ENCODE data around the gene KIAA0513. TPM values are rescaled to one million over a fixed set of nuclear protein-coding genes. Genes with fewer than 3 reads are reported as not detected.

The KIAA0513 gene
- total RNA-seq, 1 experiment from 2014 or later = 12.4 TPM

DNA sequence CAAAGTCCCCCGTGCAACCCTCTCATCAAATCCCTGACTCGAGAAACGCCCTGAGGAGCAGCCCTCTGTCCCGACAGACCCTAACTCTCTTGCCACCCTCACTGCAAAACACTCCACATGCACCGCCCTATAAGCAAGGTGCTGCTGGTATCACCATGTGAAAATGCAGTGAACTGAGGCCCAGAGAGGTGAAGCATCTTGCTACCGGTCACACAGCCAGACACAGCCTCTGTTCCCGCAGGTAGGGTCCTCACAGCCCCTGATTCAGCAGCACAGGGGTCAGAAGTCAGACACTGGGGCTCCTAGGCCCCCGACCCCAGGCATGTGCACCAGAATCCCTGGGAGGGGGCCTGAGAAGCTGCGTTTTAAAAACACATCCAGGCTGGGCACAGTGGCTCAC is 83.6 kb downstream of the KIAA0513 start:
- Mint-ChIP-seq H3K4me3 (ENCODE audit: low read depth, unreplicated experiment) (no peak overlapping the region), H3K36me3 (ENCODE audit: insufficient read depth, unreplicated experiment) (peaks cover 5% of the 10 kb centered on the region), H3K27me3 (ENCODE audit: unreplicated experiment) (peaks cover 74% of the 10 kb centered on the region), H3K27ac (ENCODE audit: unreplicated experiment) (no peak overlapping the region), H3K9me3 (ENCODE audit: low read depth, unreplicated experiment) (no peaks in the 10 kb centered on the region), H3K4me1 (ENCODE audit: low read depth, unreplicated experiment) (peaks cover 10% of the 10 kb centered on the region)
- CTCF ChIA-PET = no interaction called here
- BruUV-seq (replicated peaks) = no TSS peak
- TF ChIP-seq, protein P1, sequence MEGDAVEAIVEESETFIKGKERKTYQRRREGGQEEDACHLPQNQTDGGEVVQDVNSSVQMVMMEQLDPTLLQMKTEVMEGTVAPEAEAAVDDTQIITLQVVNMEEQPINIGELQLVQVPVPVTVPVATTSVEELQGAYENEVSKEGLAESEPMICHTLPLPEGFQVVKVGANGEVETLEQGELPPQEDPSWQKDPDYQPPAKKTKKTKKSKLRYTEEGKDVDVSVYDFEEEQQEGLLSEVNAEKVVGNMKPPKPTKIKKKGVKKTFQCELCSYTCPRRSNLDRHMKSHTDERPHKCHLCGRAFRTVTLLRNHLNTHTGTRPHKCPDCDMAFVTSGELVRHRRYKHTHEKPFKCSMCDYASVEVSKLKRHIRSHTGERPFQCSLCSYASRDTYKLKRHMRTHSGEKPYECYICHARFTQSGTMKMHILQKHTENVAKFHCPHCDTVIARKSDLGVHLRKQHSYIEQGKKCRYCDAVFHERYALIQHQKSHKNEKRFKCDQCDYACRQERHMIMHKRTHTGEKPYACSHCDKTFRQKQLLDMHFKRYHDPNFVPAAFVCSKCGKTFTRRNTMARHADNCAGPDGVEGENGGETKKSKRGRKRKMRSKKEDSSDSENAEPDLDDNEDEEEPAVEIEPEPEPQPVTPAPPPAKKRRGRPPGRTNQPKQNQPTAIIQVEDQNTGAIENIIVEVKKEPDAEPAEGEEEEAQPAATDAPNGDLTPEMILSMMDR (IDR thresholded peaks at IDR 0.05; ENCODE audit: unreplicated experiment) = no peak
- no peak for DNase-seq
- intact Hi-C loops (cut with micrococcal nuclease; ENCODE audit: unreplicated experiment) = loop anchor here (10.0 kb wide), 1 partner anchor 124 kb away; no protein-coding TSS in a partner anchor

DNA sequence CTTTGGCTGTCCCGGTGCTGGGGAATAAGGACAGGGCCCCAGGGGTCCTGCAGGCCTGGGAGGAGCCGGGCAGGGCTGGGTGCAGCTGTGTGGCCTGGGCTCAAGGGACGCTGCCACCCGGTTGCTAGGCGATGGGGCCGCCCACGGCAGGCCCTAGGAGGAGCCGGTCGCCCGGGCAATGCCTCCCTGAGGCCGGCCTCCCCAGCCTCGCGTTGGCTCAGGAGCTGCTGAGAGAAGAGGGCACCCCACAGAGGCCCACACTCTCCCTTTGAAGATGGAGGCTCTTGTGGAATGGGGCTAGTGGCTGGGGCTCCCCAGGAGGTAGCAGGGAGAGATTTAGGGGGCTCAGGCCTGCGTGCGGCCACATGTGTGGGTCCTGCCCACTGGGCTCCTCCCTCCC is 84.8 kb downstream of the KIAA0513 start, which contains the start of gene CIBAR2:
Gene CIBAR2 (minus strand): TSS at position 109 of the 400 bp plus-strand sequence. CDS start 120 bp downstream, outside the sequence.
- peaks cover 5% of the 10 kb centered on the region for H3K36me3 Mint-ChIP-seq (ENCODE audit: insufficient read depth, unreplicated experiment)
- BruUV-seq (replicated peaks) = no TSS peak
- peak; percentile 28 for DNase-seq
- peaks cover 62% of the 10 kb centered on the region for H3K27me3 Mint-ChIP-seq (ENCODE audit: unreplicated experiment)
- CTCF ChIA-PET = no interaction called here
- H3K9me3 Mint-ChIP-seq (ENCODE audit: low read depth, unreplicated experiment) = no peaks in the 10 kb centered on the region
- TF ChIP-seq, protein P1 (IDR thresholded peaks at IDR 0.05; ENCODE audit: unreplicated experiment) = no peak
- intact Hi-C loops (cut with micrococcal nuclease; ENCODE audit: unreplicated experiment) = loop anchor here (10.0 kb wide), 1 partner anchor 122 kb away; no protein-coding TSS in a partner anchor
- no peak within 1 kb of the TSS for H3K27ac Mint-ChIP-seq (ENCODE audit: unreplicated experiment)
- H3K4me3 Mint-ChIP-seq (ENCODE audit: low read depth, unreplicated experiment) = no peak within 1 kb of the TSS
- H3K4me1 Mint-ChIP-seq (ENCODE audit: low read depth, unreplicated experiment) = peaks cover 10% of the 10 kb centered on the region

DNA sequence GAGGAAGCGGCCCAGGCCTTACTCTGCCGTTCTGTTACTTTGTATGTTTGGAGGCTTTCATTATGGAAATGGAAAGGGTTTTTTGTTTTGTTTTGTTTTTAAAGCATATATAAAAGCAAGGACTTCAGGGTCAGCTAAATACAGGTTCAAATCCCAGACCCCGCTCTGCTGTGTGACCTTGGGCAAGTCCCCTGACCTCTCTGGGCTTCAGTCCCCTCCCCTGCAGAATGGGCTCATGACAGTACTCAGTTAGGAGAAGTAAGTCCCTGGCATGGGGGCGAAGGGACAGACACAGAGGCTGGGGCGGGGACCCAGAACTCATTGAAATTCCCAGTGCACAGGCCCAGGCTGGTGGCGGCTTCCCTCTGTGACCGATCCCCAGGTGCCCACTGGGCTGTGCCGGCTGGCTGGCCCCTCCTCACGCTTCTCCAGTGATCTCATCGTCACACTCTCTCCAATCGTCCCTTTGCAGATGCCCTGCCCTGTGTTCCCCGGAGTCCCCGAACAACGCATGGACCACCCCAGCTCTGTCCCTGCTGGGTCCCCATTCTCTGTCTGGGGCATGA is 85.7 kb downstream of the KIAA0513 start:
- intact Hi-C loops (cut with micrococcal nuclease; ENCODE audit: unreplicated experiment) = loop anchor here (10.0 kb wide), 1 partner anchor 122 kb away; no protein-coding TSS in a partner anchor
- no peak for DNase-seq
- peaks cover 10% of the 10 kb centered on the region for H3K4me1 Mint-ChIP-seq (ENCODE audit: low read depth, unreplicated experiment)
- H3K36me3 Mint-ChIP-seq (ENCODE audit: insufficient read depth, unreplicated experiment) = peaks cover 5% of the 10 kb centered on the region
- H3K27ac Mint-ChIP-seq (ENCODE audit: unreplicated experiment) = no peak overlapping the region
- CTCF ChIA-PET = no interaction called here
- H3K9me3 Mint-ChIP-seq (ENCODE audit: low read depth, unreplicated experiment) = no peaks in the 10 kb centered on the region
- H3K27me3 Mint-ChIP-seq (ENCODE audit: unreplicated experiment) = peaks cover 53% of the 10 kb centered on the region
- TF ChIP-seq, protein P1 (IDR thresholded peaks at IDR 0.05; ENCODE audit: unreplicated experiment) = no peak
- BruUV-seq (replicated peaks) = no TSS peak
- H3K4me3 Mint-ChIP-seq (ENCODE audit: low read depth, unreplicated experiment) = no peak overlapping the region

DNA sequence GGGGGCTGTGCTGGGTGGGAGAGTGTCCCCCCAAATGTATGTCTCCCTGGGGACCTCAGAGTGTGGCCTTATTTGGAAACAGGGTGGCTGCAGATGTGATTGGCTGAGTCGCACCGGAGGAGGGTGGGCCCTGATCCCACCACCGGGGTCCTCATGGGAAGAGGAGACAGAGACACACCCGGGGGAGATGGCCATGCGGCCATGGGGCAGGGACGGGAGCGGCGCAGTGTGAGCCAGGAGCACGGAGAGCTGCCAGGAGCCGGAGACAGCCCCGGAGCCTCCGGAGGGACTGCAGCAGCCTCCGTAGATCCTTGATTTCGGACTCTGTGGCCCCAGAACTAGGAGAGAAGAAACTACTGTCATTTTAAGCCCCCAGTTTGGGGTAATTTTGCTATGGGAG is 86.3 kb downstream of the KIAA0513 start:
- Mint-ChIP-seq H3K27ac (ENCODE audit: unreplicated experiment) (no peak overlapping the region), H3K4me3 (ENCODE audit: low read depth, unreplicated experiment) (no peak overlapping the region), H3K36me3 (ENCODE audit: insufficient read depth, unreplicated experiment) (peaks cover 5% of the 10 kb centered on the region), H3K9me3 (ENCODE audit: low read depth, unreplicated experiment) (no peaks in the 10 kb centered on the region), H3K27me3 (ENCODE audit: unreplicated experiment) (peaks cover 51% of the 10 kb centered on the region), H3K4me1 (ENCODE audit: low read depth, unreplicated experiment) (peaks cover 10% of the 10 kb centered on the region)
- TF ChIP-seq, protein P1 (IDR thresholded peaks at IDR 0.05; ENCODE audit: unreplicated experiment) = no peak
- intact Hi-C loops (cut with micrococcal nuclease; ENCODE audit: unreplicated experiment) = loop anchor here (10.0 kb wide), 1 partner anchor 121 kb away; no protein-coding TSS in a partner anchor
- DNase-seq = no peak
- CTCF ChIA-PET = interaction anchor here (1.1 kb wide), 1 partner anchor 59 kb away, joined by 3 read pairs; no protein-coding TSS in a partner anchor
- BruUV-seq (replicated peaks) = no TSS peak

All from Calu3 (cell line).